NCI-H526 (cell line): ENCODE results near the gene C10orf71.

Experiments used
- DNase-seq, 2 experiments: peaks; one replicate each; lab custom pipeline; 2025; lab: John Stamatoyannopoulos, UW

Gene C10orf71

DNA sequence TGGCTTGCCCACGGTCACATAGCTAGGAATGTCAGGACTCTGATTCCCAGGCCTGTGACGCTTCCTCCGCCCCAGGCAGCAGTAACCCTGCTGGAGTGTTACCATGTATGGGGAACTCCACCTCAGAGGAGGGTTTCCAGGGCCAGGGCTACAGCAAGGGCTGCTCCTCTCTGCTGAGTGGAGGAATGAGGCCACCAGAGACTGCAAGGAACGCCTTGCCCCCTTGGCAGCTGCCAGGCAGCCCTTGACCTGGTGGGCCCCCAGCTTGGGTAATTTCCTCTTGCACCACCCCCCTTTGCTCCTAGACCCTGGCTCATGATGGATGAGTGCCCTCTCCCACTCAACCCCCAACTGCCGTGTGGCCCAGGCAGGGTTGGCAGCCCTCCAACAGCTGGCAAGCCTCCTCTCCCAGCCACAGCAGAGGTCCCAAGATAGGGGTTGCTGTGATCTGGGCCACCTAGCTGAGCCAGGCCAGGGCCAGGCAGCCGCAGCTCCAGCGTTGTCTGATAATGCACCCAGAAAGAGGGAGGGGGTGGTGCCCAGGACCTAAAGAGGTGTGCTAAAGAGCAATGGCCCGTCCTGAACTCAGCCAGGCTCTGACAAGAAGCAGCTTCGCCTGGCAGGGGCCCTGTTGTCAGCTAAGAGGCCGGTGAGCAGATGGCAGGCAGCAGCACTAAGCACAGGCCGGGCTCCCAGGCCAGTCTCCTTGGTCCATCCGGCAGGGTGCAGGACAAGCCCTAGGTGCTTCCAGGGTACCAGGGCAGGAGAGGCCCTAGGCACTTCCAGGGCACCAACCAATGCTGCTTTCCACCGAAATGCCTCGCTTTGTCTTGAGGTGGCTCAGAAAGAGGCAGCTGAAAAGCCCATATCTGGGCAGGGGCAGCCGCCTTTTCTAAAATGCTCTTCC is 61.6 kb downstream of the C10orf71 start:
- DNase-seq: no peak

DNA sequence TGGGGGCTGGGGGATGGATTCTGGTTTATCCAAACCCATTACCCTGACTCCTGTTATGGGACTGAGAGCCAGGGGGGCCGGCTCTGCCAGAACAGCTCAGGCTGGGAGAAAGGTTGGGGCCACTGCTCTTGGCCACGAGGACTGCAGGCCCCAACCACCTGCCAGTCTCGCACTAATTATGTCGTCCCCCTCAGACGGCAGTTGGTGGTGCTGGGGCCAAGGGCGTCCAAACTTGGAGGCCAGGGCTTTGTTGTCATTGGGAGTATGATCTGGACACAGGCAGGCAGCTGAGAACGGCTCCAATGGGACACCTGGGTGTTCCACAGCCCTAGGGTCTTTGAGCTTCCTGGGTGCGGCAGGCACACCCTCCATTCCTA is 62.2 kb downstream of the C10orf71 start:
- no peak for DNase-seq

DNA sequence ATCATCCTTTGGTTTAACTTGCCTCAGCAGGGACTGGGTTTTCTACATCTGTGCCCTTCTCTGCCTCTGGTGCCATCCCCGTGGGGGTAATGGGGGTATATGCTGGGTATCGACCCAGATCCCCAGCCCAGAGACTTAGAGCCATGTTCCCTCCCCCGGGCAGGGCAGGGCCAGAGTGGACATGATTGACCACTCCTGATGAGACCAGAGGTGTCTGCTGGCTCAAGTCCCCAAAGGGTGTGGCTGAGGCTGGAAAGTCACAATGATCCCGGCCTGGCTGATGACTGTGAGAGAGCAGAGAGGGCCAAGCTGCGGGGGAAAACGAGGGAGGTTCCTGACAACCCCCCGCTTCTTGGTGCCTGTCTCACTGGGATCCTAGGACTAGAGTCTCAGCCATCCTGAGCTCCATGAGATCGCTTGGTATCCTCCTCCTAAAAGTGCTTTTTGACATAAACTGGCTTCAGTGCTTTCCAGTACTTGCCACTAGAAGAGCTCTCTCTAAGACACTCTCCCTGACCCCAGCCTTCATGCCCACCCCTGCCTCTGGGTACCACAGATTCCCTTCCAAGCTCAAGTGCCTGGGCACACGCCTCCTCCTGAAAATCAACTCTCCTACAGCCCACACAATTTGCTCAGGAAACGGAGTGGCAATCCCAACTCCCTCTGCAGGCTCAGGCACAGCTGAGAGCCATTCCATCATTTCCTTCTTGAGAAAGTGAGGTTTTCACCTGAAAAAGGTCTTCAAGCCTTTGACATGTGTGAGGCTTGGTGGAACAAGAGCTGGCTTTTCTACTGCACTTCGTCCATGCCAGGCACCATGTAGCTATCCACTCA is 63.0 kb downstream of the C10orf71 start:
- no peak for DNase-seq

DNA sequence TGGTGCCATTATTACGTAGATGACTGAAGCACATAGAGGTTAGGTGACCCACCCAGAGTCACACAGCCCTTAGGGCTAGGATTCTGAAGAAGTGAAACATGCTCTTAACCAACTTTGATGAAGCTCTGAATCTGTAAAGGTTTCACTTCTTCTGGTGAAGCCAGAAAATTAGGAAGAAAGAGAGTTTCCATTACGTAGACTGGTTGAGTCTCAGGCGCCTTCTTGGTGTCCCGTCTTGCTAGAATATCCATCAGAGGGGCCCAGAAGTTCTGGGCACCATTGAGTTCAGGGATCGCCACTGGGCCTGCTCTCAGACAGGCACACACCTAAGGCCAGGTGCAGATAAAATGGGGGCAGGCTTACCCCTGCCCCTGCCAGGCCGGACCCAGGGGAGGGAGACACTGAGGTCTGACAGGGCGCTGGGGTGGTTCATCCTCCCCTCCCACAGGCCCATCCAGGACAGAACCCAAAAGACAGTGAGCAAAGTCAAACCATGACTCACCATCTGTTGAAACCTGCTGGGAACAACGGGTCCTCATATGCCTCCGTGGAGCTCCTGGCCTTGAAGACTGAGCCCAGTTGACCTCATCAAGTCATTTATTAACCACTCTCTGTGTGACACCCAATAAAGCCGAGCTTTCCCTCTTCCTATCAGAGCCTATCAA is 63.8 kb downstream of the C10orf71 start:
- DNase-seq: no peak

DNA sequence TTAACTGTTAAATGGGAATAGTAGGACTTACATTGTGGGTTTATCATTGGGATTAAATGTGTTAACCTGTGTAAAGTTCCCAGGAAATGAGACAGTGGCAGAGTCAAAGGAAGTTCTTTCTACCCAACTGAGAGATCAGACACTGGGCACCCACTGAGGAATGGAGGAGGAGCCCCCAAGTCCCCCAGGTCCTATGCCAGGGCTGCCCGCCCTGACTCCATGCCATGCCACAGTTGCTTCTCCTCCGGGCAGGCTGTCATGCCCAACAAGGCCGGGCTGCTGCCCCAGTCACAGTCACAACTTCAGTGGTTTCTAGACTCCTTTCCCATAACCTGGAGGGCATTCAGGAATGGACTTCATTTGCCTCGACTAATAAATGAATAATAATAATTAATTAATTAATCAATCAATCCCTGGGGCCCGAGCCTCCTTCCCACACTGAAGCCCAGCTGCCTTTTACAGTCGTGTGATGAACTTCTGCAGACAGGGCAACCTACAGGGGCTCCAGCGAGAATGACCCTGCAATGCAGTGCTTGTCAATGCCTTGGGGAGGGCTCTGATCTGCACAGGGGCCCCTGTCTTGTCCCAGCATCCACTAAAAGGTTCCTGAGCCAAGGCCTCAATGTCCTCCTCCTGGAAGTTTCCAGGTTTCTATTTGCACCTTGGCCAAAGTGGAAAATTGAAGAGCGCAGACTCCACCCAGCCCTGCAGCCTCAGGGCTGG is 64.5 kb downstream of the C10orf71 start:
- no peak for DNase-seq

DNA sequence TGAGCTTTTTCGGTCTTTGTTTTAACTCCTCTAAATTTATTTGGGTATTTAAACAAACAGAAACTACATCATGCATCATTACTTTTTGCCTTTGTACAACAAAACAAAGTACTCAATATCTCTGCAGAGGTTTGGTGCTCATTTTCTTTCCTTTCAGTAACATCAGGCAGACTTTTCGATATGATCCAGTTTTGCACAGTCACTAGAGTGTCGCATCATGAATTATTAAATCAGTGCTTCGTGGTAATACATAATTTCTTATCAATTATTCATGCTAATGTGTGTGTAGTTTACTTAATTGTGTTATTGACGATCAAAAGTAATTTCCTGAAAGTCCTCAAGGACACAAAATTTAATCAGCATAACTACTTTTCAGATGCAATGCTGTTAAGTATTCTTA is 65.1 kb downstream of the C10orf71 start:
- DNase-seq: no peak

DNA sequence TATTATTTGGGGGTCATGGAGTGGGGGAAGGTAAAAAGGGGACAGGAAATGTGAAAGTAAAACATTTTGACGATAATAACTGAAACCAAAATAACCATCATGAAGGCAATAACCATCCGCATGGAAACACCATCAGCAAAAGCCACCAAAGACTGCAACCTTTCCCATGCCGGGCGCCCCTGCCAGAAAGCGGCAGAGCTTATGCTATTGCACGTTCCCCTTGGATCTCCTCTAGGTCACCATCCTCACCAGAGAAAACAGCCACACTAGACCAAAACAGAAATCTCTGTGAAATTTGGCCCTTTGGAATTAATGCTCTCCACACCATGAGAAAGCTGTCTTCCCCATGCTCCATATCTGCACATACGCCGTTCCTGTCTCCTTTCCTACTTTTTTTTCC is 65.8 kb downstream of the C10orf71 start:
- no peak for DNase-seq

DNA sequence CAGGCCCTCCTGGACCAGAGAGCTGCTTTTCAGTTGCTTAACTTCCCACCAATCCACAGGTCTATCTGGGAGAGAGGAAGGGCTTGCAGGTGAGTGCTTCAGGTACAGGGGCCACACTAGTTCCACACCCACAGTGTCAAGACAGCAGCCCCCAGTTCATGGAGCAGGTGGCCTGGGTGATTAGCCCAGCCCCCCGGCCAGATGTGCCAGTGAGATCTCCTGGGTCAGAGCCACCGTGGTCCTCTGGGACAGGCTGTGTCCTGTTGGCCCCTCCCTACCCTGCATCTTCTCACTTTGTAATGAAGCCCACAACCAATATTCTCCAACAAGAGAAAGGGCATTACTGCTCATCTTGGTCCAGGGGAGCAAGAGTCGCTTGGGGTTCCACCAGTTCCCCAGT is 66.3 kb downstream of the C10orf71 start:
- DNase-seq: no peak

DNA sequence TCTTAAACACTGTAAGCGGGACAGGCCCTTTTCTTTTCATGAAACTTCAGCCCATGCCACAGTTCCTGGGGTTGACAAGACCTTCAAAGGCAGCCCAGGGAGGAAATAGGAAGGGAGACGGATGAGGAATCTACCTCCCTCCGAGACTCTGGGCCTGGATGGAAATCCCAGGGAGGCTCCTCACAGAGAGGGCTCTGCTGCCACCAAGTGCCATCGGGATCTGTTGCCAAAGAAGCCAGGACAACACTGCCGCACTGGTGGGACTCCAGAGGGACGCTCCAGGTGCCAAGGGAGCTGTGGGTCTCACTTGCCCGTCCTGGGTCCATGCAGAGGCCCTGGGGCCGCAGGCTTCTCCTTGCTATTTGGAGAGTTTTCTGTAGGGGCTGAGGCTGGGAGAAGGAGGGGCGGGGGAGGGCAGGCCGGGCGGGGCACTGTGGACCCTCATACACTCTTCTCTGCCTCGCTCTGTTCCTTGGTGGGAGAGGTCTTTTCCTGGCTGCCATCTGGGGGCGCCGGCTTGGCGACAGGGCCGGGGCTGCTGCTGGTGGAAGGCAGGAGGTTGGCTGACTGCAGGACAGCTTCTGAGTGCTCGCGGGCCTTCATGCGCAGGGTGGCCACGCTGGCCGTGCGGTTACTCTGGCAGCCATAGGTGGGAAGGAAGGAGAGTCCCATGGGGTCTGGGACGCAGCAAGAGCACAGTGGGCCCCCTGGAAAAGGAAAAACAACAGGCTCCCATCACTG is 66.9 kb downstream of the C10orf71 start:
- no peak for DNase-seq

DNA sequence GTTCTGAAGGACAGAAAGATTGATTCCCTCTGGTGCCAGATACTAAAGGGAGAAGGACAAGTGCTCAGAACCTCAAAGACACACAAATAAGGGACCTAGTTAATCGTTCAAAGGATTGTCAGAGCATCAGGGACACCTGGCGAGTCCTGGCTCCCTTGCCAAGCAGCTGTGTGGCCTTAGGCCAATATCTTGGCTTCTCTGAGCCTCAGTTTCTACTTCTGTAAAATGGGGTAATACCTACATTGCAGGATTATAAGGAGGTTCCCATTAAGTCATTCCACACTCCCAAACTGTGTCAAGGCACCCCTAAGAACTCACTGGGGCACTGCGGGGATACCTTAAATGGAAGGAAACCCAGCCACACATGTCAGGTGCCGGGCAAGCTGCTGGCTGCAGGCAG is 67.5 kb downstream of the C10orf71 start:
- DNase-seq: no peak

DNA sequence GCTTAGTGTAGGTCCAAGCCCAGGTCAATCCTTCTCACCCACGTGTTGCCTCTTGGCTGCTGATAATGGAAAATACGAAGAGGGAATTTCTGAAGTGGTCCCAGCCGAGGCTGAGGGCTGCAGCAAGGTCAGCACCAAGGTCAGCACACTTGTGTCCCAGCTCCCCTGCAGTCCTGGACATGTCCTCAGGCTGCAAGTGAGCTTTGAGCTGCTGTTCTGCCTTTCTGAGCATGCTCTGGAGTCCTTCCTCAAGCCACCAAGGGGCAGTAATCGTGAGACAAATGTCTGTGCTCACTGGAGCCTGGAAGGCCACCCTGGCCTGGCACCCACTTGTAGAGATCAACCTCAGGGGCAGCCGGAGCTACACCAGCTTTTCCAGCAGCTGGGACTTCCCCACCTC is 68.6 kb downstream of the C10orf71 start:
- DNase-seq: no peak

DNA sequence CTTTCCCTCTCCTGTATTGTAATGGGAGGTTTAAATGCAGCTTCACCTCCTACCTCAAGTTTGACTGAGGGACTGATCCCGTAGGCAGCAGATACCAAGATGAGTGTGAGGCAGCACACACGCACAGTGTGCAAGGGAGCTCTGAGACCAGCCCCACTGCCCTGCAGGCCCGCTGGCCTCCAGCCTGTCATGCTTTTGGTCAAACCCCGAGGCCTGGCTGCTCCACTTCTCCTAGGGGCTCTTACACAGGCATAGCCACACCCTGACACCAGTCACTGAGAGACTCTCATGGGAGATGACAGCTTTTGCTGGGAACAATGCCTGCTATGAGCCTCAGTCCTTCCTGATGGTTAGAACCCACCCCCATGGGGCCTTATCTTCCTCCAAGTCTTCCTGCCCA is 69.3 kb downstream of the C10orf71 start:
- DNase-seq: no peak

DNA sequence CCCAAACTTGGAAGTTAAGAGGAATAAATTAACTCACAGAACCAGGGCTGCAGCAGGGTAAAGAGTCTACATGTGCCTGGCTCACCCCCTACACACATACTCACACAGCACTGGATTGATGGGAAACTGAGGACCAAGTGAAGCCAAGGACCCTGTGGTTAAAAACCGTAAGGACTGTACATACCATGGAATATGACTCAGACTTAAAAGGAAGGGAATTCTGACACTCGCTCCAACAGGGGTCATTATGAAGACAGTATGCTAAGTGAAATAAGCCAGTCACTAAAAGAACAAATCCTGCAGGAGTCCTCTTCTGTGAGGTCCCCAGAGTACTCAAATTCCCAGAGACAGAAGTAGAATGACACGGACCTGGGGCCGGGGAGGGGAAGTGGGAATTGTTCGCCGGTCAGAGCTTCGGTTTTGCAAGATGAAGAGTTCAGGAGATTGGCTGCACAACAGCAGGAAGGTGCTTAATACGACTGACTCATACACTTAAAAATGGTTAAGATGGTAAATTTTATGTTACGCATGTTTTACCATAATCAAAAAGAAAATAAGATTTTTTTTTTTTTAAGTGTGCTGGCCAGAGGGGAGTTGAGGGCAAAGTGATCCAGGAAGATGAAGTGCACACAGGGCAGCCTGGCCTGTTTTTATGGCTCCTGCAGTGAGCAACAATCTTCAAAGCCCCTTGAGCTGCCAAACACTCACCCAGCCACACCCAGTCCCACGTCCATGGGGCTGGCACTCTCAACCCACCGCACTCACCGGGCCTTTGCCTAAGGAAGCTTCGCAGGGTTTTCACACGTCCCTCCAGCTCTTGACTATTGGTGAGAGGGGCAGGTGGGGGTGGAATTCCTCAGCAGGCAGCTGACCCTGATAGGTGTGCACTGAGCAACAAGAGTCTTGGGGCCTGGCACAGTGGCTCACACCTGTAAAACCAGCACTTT is 70.5 kb downstream of the C10orf71 start:
- no peak for DNase-seq

DNA sequence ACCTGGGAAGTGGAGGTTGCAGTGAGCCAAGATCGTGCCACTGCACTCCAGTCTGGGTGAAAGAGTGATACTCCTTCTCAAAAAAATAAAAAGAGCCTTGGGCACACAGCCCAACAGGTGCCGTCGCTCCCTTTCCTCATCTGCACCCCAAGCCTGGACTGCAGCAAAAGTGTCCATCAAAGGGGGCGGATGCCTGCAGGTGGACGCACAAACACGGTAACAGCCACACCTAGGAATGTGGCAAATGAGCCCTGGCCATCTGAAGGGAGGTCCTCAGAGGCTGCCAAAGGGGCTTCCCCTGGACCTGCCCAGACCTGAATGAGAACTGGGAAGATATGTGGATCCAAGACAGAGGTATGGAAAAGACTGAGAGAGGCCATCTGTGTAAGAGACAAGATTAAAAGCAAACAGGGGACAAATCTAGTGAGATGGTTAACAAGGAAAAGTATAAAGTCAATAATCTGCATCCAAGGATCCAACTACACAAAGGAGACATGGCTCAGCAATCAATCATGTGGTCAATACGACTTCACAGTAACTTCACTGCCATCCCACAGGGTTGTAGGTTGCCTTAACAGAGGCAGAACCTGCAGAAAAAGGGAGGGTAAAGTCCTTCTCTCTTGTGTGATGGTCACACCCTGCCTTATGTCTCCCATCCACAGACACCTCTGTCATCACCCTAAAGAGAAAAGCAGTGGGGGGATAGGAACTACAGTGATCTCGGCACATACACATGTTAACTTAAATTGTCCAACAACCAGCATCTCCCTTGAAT is 71.5 kb downstream of the C10orf71 start:
- no peak for DNase-seq

DNA sequence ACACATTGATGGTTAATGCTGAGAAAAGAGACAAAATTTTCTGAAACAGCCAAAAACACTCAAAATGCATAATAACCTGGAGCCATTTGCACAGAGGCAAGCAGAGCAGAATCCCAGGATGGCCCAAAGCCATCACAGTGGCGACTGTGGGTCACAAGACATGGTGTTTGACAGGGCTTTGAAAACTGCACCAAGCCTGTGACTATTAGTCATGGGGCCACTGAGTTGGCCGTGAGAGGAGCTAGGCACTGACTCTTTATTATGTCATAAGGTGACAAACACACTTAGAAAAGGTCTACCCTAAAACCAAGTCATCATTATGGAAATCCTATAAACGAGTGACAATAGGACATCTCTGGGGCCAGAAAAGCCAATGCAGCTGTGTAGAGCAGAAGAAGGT is 73.0 kb downstream of the C10orf71 start:
- DNase-seq: no peak

DNA sequence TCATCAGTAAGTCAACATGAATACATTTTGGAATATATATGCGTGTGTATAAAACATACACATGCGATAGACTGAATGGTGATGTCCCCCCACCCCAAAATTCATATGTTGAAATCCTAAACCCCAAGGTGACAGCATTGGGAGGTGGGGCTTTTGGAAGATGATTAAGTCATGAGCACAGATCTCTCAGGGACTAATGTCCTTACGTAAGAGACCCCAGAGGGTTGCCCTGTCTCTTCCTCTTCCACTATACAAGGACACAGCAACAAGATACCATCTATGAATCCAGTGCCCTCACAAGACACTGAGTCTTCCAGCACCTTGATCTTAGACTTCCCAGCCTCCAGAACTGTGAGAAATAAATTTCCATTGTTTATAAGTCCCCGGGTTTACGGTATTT is 74.4 kb downstream of the C10orf71 start:
- no peak for DNase-seq

DNA sequence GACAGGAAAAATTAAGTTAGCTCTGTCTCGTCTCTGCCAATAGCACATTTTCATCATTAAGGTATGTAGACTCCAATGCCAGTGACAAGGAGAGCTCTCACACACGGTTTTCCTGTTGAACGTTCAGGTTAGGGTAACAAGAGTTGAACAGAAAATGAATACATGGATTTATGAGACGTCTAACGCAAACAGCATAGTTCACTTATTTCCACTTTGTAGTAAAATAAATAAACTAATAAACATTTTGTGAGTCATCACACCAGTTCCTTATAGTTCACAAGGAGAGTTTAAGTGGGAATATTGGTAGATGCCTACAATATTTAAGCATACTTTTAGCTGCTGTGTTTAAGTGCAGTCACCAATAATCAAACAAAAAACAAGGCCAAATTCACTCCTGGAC is 75.8 kb downstream of the C10orf71 start:
- no peak for DNase-seq

DNA sequence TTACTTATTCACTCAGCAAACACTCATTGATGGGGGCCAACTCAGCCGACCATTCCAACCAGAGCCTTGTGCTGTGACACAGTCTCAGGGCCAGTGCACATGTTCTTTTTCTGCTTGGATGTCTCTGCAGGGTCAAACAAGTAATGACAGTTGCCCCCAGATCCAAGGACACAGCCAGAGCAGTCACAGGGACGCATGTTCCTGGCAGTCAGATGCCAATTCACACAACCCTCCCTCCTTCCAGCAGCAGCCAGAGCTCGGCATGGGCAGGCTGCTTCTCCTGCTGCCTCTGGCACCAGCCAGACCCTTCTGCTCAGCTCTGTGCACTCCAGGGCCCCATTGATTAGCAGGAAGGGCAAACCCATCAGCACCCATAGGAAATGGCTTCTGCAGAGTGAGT is 76.6 kb downstream of the C10orf71 start:
- no peak for DNase-seq
